Measurements from ENCODE around the gene C9orf85.

DNA sequence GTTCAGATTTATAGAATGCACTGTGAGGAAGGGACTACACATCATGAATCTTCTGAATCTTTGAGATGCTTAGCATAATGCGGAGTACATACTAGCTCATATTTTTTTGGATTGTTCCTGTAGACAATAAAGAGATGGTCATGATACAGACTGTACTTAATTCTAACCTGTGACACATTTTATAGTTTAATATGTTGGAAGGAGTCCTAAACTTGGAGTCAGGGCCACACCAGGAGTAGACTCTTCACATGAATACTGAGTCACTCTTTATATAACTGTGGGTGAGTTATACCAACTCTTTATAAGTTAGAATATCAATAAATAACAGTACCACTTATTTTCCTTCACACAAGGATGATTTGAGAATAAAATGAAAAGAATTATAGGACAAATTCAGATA is 16.9 kb downstream of the C9orf85 start:
- TF ChIP-seq POLR2AphosphoS5 (IDR thresholded peaks at IDR 0.05; ENCODE audit: low read depth, low read length) (no peak), EGR1 (IDR thresholded peaks at IDR 0.05; ENCODE audit: borderline replicate concordance, low read depth, low read length) (no peak), POLR2A (IDR thresholded peaks at IDR 0.05; ENCODE audit: control extremely low read depth in 1 of 2, low read depth in 2 of 2, low read length in 2 of 2) (no peak), RAD21 (IDR thresholded peaks at IDR 0.05 in 1 of 2, conservative IDR thresholded peaks at IDR 0.05 in 1 of 2; ENCODE audit: low read depth in 2 of 2, low read length in 2 of 2) (no peak), HDAC6 (IDR thresholded peaks at IDR 0.05; ENCODE audit: low read depth, low read length) (no peak), SRF (IDR thresholded peaks at IDR 0.05; ENCODE audit: low read depth, low read length) (no peak), EP300 (IDR thresholded peaks at IDR 0.05; ENCODE audit: borderline replicate concordance in 1 of 2, low read depth in 2 of 2, low read length in 2 of 2) (no peak), CREB1 (IDR thresholded peaks at IDR 0.05) (no peak), CHD1 (IDR thresholded peaks at IDR 0.05; ENCODE audit: low read depth, low read length) (no peak), EZH2 (IDR thresholded peaks at IDR 0.05; ENCODE audit: low read depth, low read length, severe bottlenecking) (no peak), CHD2 (IDR thresholded peaks at IDR 0.05; ENCODE audit: low read length) (no peak)
- TF ChIP-seq, protein P1, sequence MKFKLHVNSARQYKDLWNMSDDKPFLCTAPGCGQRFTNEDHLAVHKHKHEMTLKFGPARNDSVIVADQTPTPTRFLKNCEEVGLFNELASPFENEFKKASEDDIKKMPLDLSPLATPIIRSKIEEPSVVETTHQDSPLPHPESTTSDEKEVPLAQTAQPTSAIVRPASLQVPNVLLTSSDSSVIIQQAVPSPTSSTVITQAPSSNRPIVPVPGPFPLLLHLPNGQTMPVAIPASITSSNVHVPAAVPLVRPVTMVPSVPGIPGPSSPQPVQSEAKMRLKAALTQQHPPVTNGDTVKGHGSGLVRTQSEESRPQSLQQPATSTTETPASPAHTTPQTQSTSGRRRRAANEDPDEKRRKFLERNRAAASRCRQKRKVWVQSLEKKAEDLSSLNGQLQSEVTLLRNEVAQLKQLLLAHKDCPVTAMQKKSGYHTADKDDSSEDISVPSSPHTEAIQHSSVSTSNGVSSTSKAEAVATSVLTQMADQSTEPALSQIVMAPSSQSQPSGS (IDR thresholded peaks at IDR 0.05; ENCODE audit: low read length) = no peak
- TF ChIP-seq, protein P2, sequence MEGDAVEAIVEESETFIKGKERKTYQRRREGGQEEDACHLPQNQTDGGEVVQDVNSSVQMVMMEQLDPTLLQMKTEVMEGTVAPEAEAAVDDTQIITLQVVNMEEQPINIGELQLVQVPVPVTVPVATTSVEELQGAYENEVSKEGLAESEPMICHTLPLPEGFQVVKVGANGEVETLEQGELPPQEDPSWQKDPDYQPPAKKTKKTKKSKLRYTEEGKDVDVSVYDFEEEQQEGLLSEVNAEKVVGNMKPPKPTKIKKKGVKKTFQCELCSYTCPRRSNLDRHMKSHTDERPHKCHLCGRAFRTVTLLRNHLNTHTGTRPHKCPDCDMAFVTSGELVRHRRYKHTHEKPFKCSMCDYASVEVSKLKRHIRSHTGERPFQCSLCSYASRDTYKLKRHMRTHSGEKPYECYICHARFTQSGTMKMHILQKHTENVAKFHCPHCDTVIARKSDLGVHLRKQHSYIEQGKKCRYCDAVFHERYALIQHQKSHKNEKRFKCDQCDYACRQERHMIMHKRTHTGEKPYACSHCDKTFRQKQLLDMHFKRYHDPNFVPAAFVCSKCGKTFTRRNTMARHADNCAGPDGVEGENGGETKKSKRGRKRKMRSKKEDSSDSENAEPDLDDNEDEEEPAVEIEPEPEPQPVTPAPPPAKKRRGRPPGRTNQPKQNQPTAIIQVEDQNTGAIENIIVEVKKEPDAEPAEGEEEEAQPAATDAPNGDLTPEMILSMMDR (IDR thresholded peaks at IDR 0.05; ENCODE audit: control extremely low read depth in 1 of 3, insufficient read depth in 1 of 3, low read depth in 1 of 3, low read length in 3 of 3) = no peak
- TF ChIP-seq, protein P3, sequence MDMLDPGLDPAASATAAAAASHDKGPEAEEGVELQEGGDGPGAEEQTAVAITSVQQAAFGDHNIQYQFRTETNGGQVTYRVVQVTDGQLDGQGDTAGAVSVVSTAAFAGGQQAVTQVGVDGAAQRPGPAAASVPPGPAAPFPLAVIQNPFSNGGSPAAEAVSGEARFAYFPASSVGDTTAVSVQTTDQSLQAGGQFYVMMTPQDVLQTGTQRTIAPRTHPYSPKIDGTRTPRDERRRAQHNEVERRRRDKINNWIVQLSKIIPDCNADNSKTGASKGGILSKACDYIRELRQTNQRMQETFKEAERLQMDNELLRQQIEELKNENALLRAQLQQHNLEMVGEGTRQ (IDR thresholded peaks at IDR 0.05; ENCODE audit: low read length) = no peak
